ENCODE results near the gene DCDC2C.

DNA sequence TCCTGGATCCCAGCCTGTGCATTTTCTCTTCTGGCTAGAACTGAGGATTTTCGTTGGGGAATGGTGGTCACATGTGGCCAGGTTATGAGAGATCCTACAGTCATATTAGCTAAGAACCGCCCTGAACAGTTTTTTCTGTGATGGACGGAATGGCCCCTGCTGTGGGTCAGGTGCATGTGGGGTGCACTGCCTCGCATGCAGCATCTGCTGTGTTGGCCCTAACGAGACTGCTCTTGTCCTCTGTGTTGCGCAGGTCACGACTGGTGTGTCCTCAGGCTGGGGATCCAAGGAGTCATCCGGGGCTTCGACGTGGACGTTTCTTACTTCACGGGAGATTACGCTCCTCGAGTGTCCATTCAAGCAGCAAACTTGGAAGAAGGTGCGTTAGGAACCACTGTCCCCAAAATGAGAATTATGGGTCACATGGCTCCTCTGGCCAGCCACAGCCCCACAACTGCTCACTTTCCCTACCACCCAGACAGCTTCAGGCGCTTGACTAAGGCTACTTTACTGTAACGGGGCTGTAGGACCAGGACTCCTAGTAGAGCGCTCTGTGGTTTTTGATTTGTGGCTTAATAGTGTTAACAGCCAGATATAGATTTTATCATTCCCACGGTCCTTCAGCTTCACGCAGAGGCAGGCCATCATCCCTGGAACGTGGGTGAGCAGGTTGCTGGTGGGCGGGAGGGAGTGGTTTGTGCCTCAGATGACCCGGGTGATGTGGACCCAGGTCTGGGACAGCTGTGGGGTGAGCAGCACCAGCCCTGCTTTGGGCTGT lies 23.6 kb upstream of the DCDC2C start:
- TF ChIP-seq TAF1 (IDR thresholded peaks at IDR 0.05; ENCODE audit: low read depth) (no peak), EZH2 (IDR thresholded peaks at IDR 0.05; ENCODE audit: borderline replicate concordance, insufficient read depth, low read length, poor library complexity, severe bottlenecking) (no peak), EP300 (conservative IDR thresholded peaks at IDR 0.05; ENCODE audit: poor library complexity, severe bottlenecking) (no peak), RAD21 (conservative IDR thresholded peaks at IDR 0.05) (no peak), POLR2AphosphoS5 (IDR thresholded peaks at IDR 0.05) (no peak), MXI1 (conservative IDR thresholded peaks at IDR 0.05; ENCODE audit: poor library complexity, severe bottlenecking) (no peak)
- TF ChIP-seq, protein P1, sequence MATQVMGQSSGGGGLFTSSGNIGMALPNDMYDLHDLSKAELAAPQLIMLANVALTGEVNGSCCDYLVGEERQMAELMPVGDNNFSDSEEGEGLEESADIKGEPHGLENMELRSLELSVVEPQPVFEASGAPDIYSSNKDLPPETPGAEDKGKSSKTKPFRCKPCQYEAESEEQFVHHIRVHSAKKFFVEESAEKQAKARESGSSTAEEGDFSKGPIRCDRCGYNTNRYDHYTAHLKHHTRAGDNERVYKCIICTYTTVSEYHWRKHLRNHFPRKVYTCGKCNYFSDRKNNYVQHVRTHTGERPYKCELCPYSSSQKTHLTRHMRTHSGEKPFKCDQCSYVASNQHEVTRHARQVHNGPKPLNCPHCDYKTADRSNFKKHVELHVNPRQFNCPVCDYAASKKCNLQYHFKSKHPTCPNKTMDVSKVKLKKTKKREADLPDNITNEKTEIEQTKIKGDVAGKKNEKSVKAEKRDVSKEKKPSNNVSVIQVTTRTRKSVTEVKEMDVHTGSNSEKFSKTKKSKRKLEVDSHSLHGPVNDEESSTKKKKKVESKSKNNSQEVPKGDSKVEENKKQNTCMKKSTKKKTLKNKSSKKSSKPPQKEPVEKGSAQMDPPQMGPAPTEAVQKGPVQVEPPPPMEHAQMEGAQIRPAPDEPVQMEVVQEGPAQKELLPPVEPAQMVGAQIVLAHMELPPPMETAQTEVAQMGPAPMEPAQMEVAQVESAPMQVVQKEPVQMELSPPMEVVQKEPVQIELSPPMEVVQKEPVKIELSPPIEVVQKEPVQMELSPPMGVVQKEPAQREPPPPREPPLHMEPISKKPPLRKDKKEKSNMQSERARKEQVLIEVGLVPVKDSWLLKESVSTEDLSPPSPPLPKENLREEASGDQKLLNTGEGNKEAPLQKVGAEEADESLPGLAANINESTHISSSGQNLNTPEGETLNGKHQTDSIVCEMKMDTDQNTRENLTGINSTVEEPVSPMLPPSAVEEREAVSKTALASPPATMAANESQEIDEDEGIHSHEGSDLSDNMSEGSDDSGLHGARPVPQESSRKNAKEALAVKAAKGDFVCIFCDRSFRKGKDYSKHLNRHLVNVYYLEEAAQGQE (IDR thresholded peaks at IDR 0.05; ENCODE audit: borderline replicate concordance), result no peak
- TF ChIP-seq, protein P2, sequence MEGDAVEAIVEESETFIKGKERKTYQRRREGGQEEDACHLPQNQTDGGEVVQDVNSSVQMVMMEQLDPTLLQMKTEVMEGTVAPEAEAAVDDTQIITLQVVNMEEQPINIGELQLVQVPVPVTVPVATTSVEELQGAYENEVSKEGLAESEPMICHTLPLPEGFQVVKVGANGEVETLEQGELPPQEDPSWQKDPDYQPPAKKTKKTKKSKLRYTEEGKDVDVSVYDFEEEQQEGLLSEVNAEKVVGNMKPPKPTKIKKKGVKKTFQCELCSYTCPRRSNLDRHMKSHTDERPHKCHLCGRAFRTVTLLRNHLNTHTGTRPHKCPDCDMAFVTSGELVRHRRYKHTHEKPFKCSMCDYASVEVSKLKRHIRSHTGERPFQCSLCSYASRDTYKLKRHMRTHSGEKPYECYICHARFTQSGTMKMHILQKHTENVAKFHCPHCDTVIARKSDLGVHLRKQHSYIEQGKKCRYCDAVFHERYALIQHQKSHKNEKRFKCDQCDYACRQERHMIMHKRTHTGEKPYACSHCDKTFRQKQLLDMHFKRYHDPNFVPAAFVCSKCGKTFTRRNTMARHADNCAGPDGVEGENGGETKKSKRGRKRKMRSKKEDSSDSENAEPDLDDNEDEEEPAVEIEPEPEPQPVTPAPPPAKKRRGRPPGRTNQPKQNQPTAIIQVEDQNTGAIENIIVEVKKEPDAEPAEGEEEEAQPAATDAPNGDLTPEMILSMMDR (IDR thresholded peaks at IDR 0.05; ENCODE audit: poor library complexity, severe bottlenecking), result no peak
